Activated CD8-positive, alpha-beta memory T cell treated with anti-CD3 and anti-CD28 coated beads, Interleukin-2, amount 50 U/mL, for 24 hours (primary cell): ENCODE measurements around the gene RGS3.

Experiments used
- DNase-seq: peaks from one replicate; pipeline ENCODE4 v3.0.0-alpha.2; 2020; ENCODE audit errors: extremely low read depth

The RGS3 gene

GRCh38 chr9:113618836-113619490 is 155.4 kb downstream of the RGS3 start:
- no peak for DNase-seq

- DNase-seq, result no peak
These were observed 156.2 kb downstream of the RGS3 start for GRCh38 chr9:113619491-113620376.

GRCh38 chr9:113620377-113621161 is 157.0 kb downstream of the RGS3 start:
- no peak for DNase-seq

- DNase-seq, result no peak
These were observed 157.8 kb downstream of the RGS3 start for GRCh38 chr9:113621309-113621791.

- DNase-seq, result no peak
These were observed 158.5 kb downstream of the RGS3 start for GRCh38 chr9:113621980-113622379.

- peak; percentile 32 for DNase-seq
These were observed 159.3 kb downstream of the RGS3 start for GRCh38 chr9:113622600-113623400.

- no peak for DNase-seq
These were observed 160.4 kb downstream of the RGS3 start for GRCh38 chr9:113623851-113624485.

GRCh38 chr9:113624721-113625120 is 161.2 kb downstream of the RGS3 start:
- no peak for DNase-seq

- DNase-seq, result no peak
These were observed 162.0 kb downstream of the RGS3 start for GRCh38 chr9:113625486-113625885.

GRCh38 chr9:113626735-113627495 is 163.4 kb downstream of the RGS3 start:
- no peak for DNase-seq

- DNase-seq, result no peak
These were observed 165.1 kb downstream of the RGS3 start for GRCh38 chr9:113628621-113629020.

GRCh38 chr9:113630386-113631136 is 167.0 kb downstream of the RGS3 start:
- no peak for DNase-seq

- no peak for DNase-seq
These were observed 167.7 kb downstream of the RGS3 start for GRCh38 chr9:113631137-113631765.

- no peak for DNase-seq
These were observed 168.5 kb downstream of the RGS3 start for GRCh38 chr9:113631871-113632665.

GRCh38 chr9:113632776-113633590 is 169.5 kb downstream of the RGS3 start:
- no peak for DNase-seq

- DNase-seq, result no peak
These were observed 170.5 kb downstream of the RGS3 start for GRCh38 chr9:113633782-113634595.
